OCI-LY7 (cell line): ENCODE results near the gene LIN37. TPM values are rescaled to one million over a fixed set of nuclear protein-coding genes. Genes with fewer than 3 reads are reported as not detected.
A peak's percentile ranks its signal among the peaks of the same experiment; 100 is the strongest.

Experiments
- BruUV-seq: library from RNA; stranded (reverse); fragments of 400-500 nt; replicated peaks from 2 replicates; lab custom pipeline; 2021; lab: Mats Ljungman, UMichigan
- CTCF ChIA-PET: fragments of 300-600 bp; sonication (Branson Sonifier 250); formaldehyde crosslinking; loops from one replicate; lab custom pipeline; 2022; ENCODE audit warnings: antibody characterized with exemption; ENCODE audit not compliant: unreplicated experiment; lab: Charles Lee
- POLR2A ChIA-PET: fragments of 300-600 bp; sonication (Branson Sonifier 250); formaldehyde crosslinking; loops from one replicate; lab custom pipeline; 2022; ENCODE audit warnings: antibody characterized with exemption; lab: Charles Lee
- DNase-seq: peaks from one replicate; pipeline ENCODE4 v3.0.0-alpha.2; 2015; ENCODE audit warnings: low spot score
- H2AFZ ChIP-seq: fragments of 200-600 bp; sonication (generic), shearing (Covaris generic); 2 replicates; pipeline ENCODE4 v1.6.1; 2014; ENCODE audit warnings: mild to moderate bottlenecking, antibody characterized with exemption, low read length, moderate library complexity
- H3K27ac ChIP-seq: fragments of 200-600 bp; sonication (generic); 2 replicates; pipeline ENCODE4 v1.5.1; 2014; ENCODE audit warnings: mixed run types, low read depth, mild to moderate bottlenecking, moderate library complexity, low read length, inconsistent platforms; ENCODE audit not compliant: poor library complexity, severe bottlenecking
- H3K36me3 ChIP-seq: fragments of 200-600 bp; sonication (generic); 2 replicates; pipeline ENCODE4 v1.6.1; 2014; ENCODE audit warnings: mild to moderate bottlenecking, antibody characterized with exemption, low read length, moderate library complexity, mixed read lengths; ENCODE audit not compliant: insufficient read depth
- H3K4me1 ChIP-seq: fragments of 200-600 bp; sonication (generic); 2 replicates; pipeline ENCODE4 v1.5.1; 2014; ENCODE audit warnings: mild to moderate bottlenecking, low read length; ENCODE audit not compliant: insufficient read depth, poor library complexity, severe bottlenecking
- H3K4me2 ChIP-seq: fragments of 200-600 bp; sonication (generic); 2 replicates; pipeline ENCODE4 v1.6.1; 2014; ENCODE audit warnings: mild to moderate bottlenecking, low read length
- H3K4me3 ChIP-seq: fragments of 200-600 bp; sonication (generic); 2 replicates; pipeline ENCODE4 v1.5.1; 2014; ENCODE audit warnings: mild to moderate bottlenecking, low read depth, low read length; ENCODE audit not compliant: poor library complexity, severe bottlenecking
- H3K79me2 ChIP-seq: fragments of 200-600 bp; sonication (generic); 2 replicates; pipeline ENCODE4 v1.6.1; 2016; ENCODE audit warnings: low read depth, mild to moderate bottlenecking, low read length, moderate library complexity, mixed read lengths; ENCODE audit not compliant: insufficient read depth
- H3K9me2 ChIP-seq: fragments of 200-600 bp; sonication (generic); 2 replicates; pipeline ENCODE4 v1.6.1; 2016; ENCODE audit warnings: mild to moderate bottlenecking, low read length, mixed read lengths; ENCODE audit not compliant: insufficient read depth
- H3K9me3 ChIP-seq: fragments of 200-600 bp; sonication (generic); 2 replicates; pipeline ENCODE4 v1.6.1; 2014; ENCODE audit warnings: mild to moderate bottlenecking, mixed run types, low read length, mixed read lengths
- H4K20me1 ChIP-seq: fragments of 200-600 bp; sonication (generic); 2 replicates; pipeline ENCODE4 v1.6.1; 2014; ENCODE audit warnings: mild to moderate bottlenecking, antibody characterized with exemption, low read length, moderate library complexity, mixed read lengths; ENCODE audit not compliant: insufficient read depth
- EZH2phosphoT487 ChIP-seq: fragments of 200-600 bp; sonication (generic); IDR thresholded peaks from 2 replicates; pipeline ENCODE4 v1.6.1; 2018; ENCODE audit warnings: low read depth, borderline replicate concordance, mild to moderate bottlenecking, mixed run types, antibody characterized with exemption, low read length, moderate library complexity, mixed read lengths
- intact Hi-C: fragments of 100-400 bp; cut with micrococcal nuclease; formaldehyde crosslinking; loops from one replicate; pipeline ENCODE4 v1.10.0; 2022; ENCODE audit not compliant: unreplicated experiment
- total RNA-seq, 2 experiments: library from RNA; depleted of rRNA in 1 of 2; stranded (reverse); fragments of >200 nt in 1 of 2; shearing (Covaris generic) in 1 of 2; gene quantifications; 2 replicates each; pipeline ENCODE4 v1.2.3, GENCODE V29; 2014 to 2022
- TF ChIP-seq, protein P1 (sequence below): fragments of 200-600 bp; sonication (generic); conservative IDR thresholded peaks from 2 replicates; pipeline ENCODE4 v1.5.1; 2014; ENCODE audit warnings: mild to moderate bottlenecking, antibody characterized with exemption, low read length, moderate library complexity, mixed read lengths

Gene LIN37
- total RNA-seq, 2 experiments from 2014 or later: 11.6 to 11.7 TPM

DNA sequence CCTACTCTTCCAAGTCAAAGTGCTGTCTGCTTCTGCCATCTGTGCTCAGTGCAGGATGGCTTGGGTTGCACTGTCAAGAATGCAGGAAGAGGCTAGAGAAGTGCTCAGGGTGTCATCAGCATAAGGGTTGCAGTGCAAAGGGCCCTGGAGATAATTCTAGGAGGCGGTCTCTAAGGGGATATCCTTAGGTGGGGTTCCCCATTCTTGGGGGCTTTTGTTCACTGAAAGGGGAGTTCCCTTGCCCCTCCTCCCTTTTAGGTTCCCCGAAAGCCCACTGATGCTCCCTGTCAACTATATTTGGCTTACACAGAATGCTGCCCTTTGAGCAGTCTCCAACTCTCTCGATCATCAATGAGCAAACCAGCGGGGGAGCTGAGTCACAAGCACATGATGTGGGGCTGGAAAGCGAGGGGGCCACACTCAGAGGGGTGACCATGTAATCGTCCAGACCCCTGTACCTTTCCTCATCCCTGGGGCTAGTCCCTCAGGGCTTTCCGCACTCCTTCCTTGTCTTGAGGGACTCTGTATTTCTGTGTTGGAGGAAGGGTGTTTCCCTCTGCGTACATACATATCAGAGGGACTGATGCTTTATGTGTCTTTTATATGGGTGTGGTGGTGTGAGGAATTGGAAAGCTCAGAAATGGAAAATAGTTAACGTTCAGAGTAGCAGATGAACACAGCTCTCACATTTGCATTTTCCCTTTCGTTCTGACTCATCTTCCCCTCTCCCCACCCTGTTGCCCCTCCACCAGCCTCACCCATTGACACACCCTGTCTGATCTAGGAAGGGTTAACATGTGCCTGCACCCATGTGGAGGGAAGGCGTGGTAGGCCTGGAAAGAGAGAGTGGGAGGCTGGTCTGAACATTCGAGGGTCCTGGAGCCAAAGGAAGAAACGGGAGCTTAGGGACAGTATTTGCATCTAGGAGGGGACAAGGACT lies 37.3 kb upstream of the LIN37 start:
- Histone ChIP-seq H3K9me2 (no peaks in the 10 kb centered on the region), H3K9me3 (no peaks in the 10 kb centered on the region), H3K4me1 (peaks cover 56% of the 10 kb centered on the region), H3K27ac (peak overlapping the region; percentile 17), H4K20me1 (no peaks in the 10 kb centered on the region), H2AFZ (peak overlapping the region; percentile 12; the same call in 1 of the 2 replicates), H3K36me3 (no peaks in the 10 kb centered on the region), H3K4me2 (peak overlapping the region; percentile 59), H3K79me2 (no peaks in the 10 kb centered on the region), H3K4me3 (peak overlapping the region; percentile 31)
- CTCF ChIA-PET: no interaction called here
- BruUV-seq: no TSS peak
- POLR2A ChIA-PET: interaction anchor here (0.6 to 1.1 kb wide), 3 partner anchors 8 to 35 kb away, joined by 3 to 6 read pairs (median 3); partner anchors contain the start of gene PSENEN
- TF ChIP-seq, protein P1, sequence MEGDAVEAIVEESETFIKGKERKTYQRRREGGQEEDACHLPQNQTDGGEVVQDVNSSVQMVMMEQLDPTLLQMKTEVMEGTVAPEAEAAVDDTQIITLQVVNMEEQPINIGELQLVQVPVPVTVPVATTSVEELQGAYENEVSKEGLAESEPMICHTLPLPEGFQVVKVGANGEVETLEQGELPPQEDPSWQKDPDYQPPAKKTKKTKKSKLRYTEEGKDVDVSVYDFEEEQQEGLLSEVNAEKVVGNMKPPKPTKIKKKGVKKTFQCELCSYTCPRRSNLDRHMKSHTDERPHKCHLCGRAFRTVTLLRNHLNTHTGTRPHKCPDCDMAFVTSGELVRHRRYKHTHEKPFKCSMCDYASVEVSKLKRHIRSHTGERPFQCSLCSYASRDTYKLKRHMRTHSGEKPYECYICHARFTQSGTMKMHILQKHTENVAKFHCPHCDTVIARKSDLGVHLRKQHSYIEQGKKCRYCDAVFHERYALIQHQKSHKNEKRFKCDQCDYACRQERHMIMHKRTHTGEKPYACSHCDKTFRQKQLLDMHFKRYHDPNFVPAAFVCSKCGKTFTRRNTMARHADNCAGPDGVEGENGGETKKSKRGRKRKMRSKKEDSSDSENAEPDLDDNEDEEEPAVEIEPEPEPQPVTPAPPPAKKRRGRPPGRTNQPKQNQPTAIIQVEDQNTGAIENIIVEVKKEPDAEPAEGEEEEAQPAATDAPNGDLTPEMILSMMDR: no peak
- no peak for TF ChIP-seq EZH2phosphoT487
- DNase-seq: peak; percentile 45
- intact Hi-C loops: no loop called here

DNA sequence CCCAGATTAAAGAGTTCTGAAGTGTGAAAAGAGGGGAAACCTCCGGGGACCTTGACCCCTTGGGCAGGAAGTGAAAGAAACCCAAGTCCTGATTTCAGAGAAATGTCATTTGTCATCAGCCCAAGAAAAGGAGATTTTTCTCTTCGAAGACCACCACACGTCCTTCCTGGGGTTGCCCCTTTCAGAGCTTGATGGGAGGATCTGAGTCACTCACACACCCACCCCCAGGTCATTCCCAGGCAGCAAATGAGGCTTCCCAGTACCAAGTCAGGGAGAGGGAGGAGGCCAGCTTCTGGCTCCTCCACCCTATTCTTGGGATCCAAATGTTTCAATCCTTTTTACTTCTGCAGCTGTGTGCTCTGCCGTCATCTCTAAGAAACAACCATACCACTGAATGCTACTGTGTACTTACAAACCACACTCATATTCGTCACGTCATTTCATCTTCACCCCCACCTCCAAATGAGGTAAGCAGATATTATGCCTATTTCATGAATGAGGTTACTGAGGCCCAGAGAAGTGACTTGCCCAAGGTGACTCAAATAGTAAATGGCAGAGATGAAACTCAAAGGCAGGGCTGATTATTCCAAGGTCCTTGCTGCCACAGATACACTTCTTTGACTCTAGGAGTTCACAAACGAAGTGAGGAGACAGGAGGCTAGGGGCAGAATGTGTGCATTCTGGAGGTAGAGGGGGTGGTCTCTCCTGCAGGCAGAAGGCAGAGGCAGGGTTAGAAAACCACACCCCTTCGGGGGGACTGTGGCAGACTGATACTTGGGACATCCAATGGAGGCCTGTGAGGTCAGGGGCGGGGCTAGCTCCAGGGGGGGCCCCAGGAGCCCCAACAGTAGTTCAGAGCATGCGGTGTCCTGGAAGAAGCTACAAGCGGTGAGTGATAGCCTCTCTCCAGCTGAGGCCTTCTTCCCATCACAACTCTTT lies 35.5 kb upstream of the LIN37 start:
- no TSS peak for BruUV-seq
- Histone ChIP-seq H3K9me3 (no peaks in the 10 kb centered on the region), H3K4me2 (no peak overlapping the region), H3K4me1 (peaks cover 61% of the 10 kb centered on the region), H3K27ac (no peak overlapping the region), H4K20me1 (no peaks in the 10 kb centered on the region), H2AFZ (no peak overlapping the region), H3K79me2 (no peaks in the 10 kb centered on the region), H3K36me3 (no peaks in the 10 kb centered on the region), H3K9me2 (no peaks in the 10 kb centered on the region), H3K4me3 (no peak overlapping the region)
- DNase-seq: no peak
- CTCF ChIA-PET: no interaction called here
- intact Hi-C loops: no loop called here
- POLR2A ChIA-PET: no interaction called here
- TF ChIP-seq, protein P1: no peak
- TF ChIP-seq EZH2phosphoT487: no peak
